Neural cell (in vitro differentiated cells): ENCODE measurements around the gene BNC2. TPM values are rescaled to one million over a fixed set of nuclear protein-coding genes. Genes with fewer than 3 reads are reported as not detected.
"Not testable (repeated sequence)": the region's sequence is repeated elsewhere in the genome, so short reads cannot be mapped to it uniquely, and the experiment has no call there.

Experiments
- H2AFZ ChIP-seq: fragments of 200-600, 300-800 bp; sonication (generic), shearing (Covaris generic); 2 replicates; pipeline ENCODE4 v1.6.0; 2014; ENCODE audit warnings: low read depth, mild to moderate bottlenecking, antibody characterized with exemption, low read length, moderate library complexity
- H3F3A ChIP-seq: fragments of 200-600 bp; shearing (Covaris generic); 2 replicates; pipeline ENCODE4 v1.6.1; 2016; ENCODE audit warnings: mild to moderate bottlenecking, moderate library complexity, mixed read lengths, antibody characterized with exemption, low read length; ENCODE audit not compliant: insufficient read depth, poor library complexity, severe bottlenecking
- H3K27ac ChIP-seq: fragments of 200-600, 300-800 bp; sonication (generic), shearing (Covaris generic); 2 replicates; pipeline ENCODE4 v1.5.1; 2014; ENCODE audit warnings: mild to moderate bottlenecking, low read length, moderate library complexity
- H3K27me3 ChIP-seq: fragments of 300-800, 200-600 bp; sonication (generic), shearing (Covaris generic); 2 replicates; pipeline ENCODE4 v1.6.0; 2014; ENCODE audit warnings: mild to moderate bottlenecking, low read depth, low read length, moderate library complexity; ENCODE audit not compliant: insufficient read depth
- H3K36me3 ChIP-seq: fragments of 300-800, 200-600 bp; sonication (generic), shearing (Covaris generic); 2 replicates; pipeline ENCODE4 v1.5.1; 2014; ENCODE audit warnings: mild to moderate bottlenecking, antibody characterized with exemption, low read length, moderate library complexity; ENCODE audit not compliant: insufficient read depth
- H3K4me2 ChIP-seq: fragments of 300-800, 200-600 bp; sonication (generic), shearing (Covaris generic); 2 replicates; pipeline ENCODE4 v1.6.0; 2014; ENCODE audit warnings: mild to moderate bottlenecking, low read length
- H3K4me3 ChIP-seq: fragments of 300-800, 200-600 bp; sonication (generic), shearing (Covaris generic); 2 replicates; pipeline ENCODE4 v1.5.1; 2014; ENCODE audit warnings: mild to moderate bottlenecking, low read length, moderate library complexity
- H3K79me2 ChIP-seq: fragments of 200-600 bp; shearing (Covaris generic); replicated peaks from 2 replicates; pipeline ENCODE4 v1.6.0; 2014; ENCODE audit warnings: mild to moderate bottlenecking, low read length, moderate library complexity; ENCODE audit not compliant: insufficient read depth
- H3K9ac ChIP-seq: fragments of 300-800, 200-600 bp; sonication (generic), shearing (Covaris generic); 2 replicates; pipeline ENCODE4 v1.6.1; 2016; ENCODE audit warnings: mild to moderate bottlenecking, low read length, mixed read lengths
- H3K9me2 ChIP-seq: fragments of 200-600 bp; shearing (Covaris generic); 2 replicates; pipeline ENCODE4 v1.6.1; 2016; ENCODE audit warnings: mild to moderate bottlenecking, low read length, mixed read lengths; ENCODE audit not compliant: insufficient read depth
- H3K9me3 ChIP-seq: fragments of 200-600, 300-800 bp; sonication (generic), shearing (Covaris generic); 2 replicates; pipeline ENCODE4 v1.6.1; 2016; ENCODE audit warnings: mild to moderate bottlenecking, mixed run types, low read length, moderate library complexity, mixed read lengths
- H4K20me1 ChIP-seq: fragments of 200-600 bp; shearing (Covaris generic); 2 replicates; pipeline ENCODE4 v1.6.1; 2016; ENCODE audit warnings: mild to moderate bottlenecking, mixed run types; ENCODE audit not compliant: insufficient read depth
- CTCF ChIP-seq: fragments of 450-650 bp; IDR thresholded peaks from 2 replicates; pipeline ENCODE4 v1.5.1; 2014; ENCODE audit warnings: antibody characterized with exemption, mild to moderate bottlenecking, moderate library complexity; ENCODE audit not compliant: poor library complexity, severe bottlenecking
- EP300 ChIP-seq: fragments of 450-650 bp; conservative IDR thresholded peaks from 2 replicates; pipeline ENCODE4 v1.6.1; 2014; ENCODE audit warnings: antibody characterized with exemption, mild to moderate bottlenecking, moderate library complexity; ENCODE audit not compliant: poor library complexity, severe bottlenecking
- EZH2 ChIP-seq: fragments of 200-600, 300-800 bp; shearing (Covaris generic), sonication (generic); IDR thresholded peaks from 2 replicates; pipeline ENCODE4 v1.6.1; 2014; ENCODE audit warnings: antibody characterized with exemption, low read length, borderline replicate concordance, mild to moderate bottlenecking; ENCODE audit not compliant: insufficient read depth, poor library complexity, severe bottlenecking
- MXI1 ChIP-seq: fragments of 450-650 bp; conservative IDR thresholded peaks from 2 replicates; pipeline ENCODE4 v1.6.1; 2014; ENCODE audit warnings: antibody characterized with exemption, mild to moderate bottlenecking; ENCODE audit not compliant: poor library complexity, severe bottlenecking
- POLR2AphosphoS5 ChIP-seq: IDR thresholded peaks from 2 replicates; pipeline ENCODE4 v1.6.1; 2012
- RAD21 ChIP-seq: fragments of 450-650 bp; conservative IDR thresholded peaks from 2 replicates; pipeline ENCODE4 v1.6.1; 2014; ENCODE audit warnings: antibody characterized with exemption, mild to moderate bottlenecking, moderate library complexity
- REST ChIP-seq: IDR thresholded peaks from 2 replicates; pipeline ENCODE4 v1.6.1; 2012; ENCODE audit warnings: borderline replicate concordance
- SMC3 ChIP-seq: fragments of 450-650 bp; conservative IDR thresholded peaks from 2 replicates; pipeline ENCODE4 v1.6.1; 2014; ENCODE audit warnings: antibody characterized with exemption, mild to moderate bottlenecking, moderate library complexity; ENCODE audit not compliant: poor library complexity
- TAF1 ChIP-seq: IDR thresholded peaks from 2 replicates; pipeline ENCODE4 v1.6.1; 2012; ENCODE audit warnings: low read depth
- polyA plus RNA-seq: library from polyadenylated mRNA; depleted of rRNA; stranded (reverse); fragments of >200 nt; gene quantifications from 2 replicates; pipeline ENCODE4 v1.2.3, GENCODE V29; 2014

Gene BNC2
- polyA plus RNA-seq, 1 donor from 2014 or later, result 1.3 TPM

- TF ChIP-seq POLR2AphosphoS5 (peak; percentile 10), REST (peak; percentile 86), EP300 (peak; percentile 59), CTCF (no peak), SMC3 (no peak)
- no peaks in the 10 kb centered on the region for H3K27me3 ChIP-seq
- peak overlapping the region; percentile 45 for H3K27ac ChIP-seq
- no peak overlapping the region for H2AFZ ChIP-seq
- no peaks in the 10 kb centered on the region for H3K36me3 ChIP-seq
- H3F3A ChIP-seq, result no peaks in the 10 kb centered on the region
- peak overlapping the region; percentile 5 for H3K4me3 ChIP-seq
- no peaks in the 10 kb centered on the region for H4K20me1 ChIP-seq
- H3K4me2 ChIP-seq, result no peak overlapping the region
- no peak overlapping the region for H3K9ac ChIP-seq
- H3K9me2 ChIP-seq, result no peaks in the 10 kb centered on the region
- no peaks in the 10 kb centered on the region for H3K9me3 ChIP-seq
- no peaks in the 10 kb centered on the region for H3K79me2 ChIP-seq
Observed at GRCh38 chr9:16540743-16541613, 329.5 kb downstream of the BNC2 start.

- H3F3A ChIP-seq, H3K9me3 ChIP-seq, H3K27ac ChIP-seq, H3K27me3 ChIP-seq, H4K20me1 ChIP-seq, H2AFZ ChIP-seq, H3K36me3 ChIP-seq, H3K9ac ChIP-seq, H3K9me2 ChIP-seq, H3K79me2 ChIP-seq, H3K4me2 ChIP-seq, H3K4me3 ChIP-seq: not testable (repeated sequence)
Observed at GRCh38 chr9:16539626-16540025, 330.8 kb downstream of the BNC2 start.

GRCh38 chr9:16535555-16535954 lies 334.9 kb downstream of the BNC2 start:
- H4K20me1 ChIP-seq, result no peaks in the 10 kb centered on the region
- no peaks in the 10 kb centered on the region for H3F3A ChIP-seq
- no peak overlapping the region for H3K9ac ChIP-seq
- no peak overlapping the region for H3K4me2 ChIP-seq
- no peaks in the 10 kb centered on the region for H3K9me2 ChIP-seq
- H3K4me3 ChIP-seq, result no peak overlapping the region
- TF ChIP-seq RAD21 (no peak), EZH2 (no peak), MXI1 (no peak), SMC3 (no peak), TAF1 (no peak), CTCF (no peak), POLR2AphosphoS5 (no peak), REST (no peak), EP300 (no peak)
- no peak overlapping the region for H2AFZ ChIP-seq
- H3K27ac ChIP-seq, result no peak overlapping the region
- H3K79me2 ChIP-seq, result no peaks in the 10 kb centered on the region
- H3K27me3 ChIP-seq, result no peaks in the 10 kb centered on the region
- no peaks in the 10 kb centered on the region for H3K9me3 ChIP-seq
- no peaks in the 10 kb centered on the region for H3K36me3 ChIP-seq
